GM12865 (cell line): Measurements from ENCODE around the gene PPP1R1B.

Experiments used
- DNase-seq: peaks from one replicate; pipeline ENCODE4 v3.0.0; 2010; ENCODE audit warnings: low read depth
- H3K4me3 ChIP-seq: 2 replicates; pipeline ENCODE4 v1.5.1; 2011; ENCODE audit warnings: mild to moderate bottlenecking, low read depth, low read length, control low read depth
- TF ChIP-seq, protein P1 (sequence below): IDR thresholded peaks from 2 replicates; pipeline ENCODE4 v1.5.1; 2011; ENCODE audit warnings: low read length, control low read depth, low read depth, inconsistent platforms; ENCODE audit not compliant: insufficient read depth; ENCODE audit errors: missing control alignments

Gene PPP1R1B

DNA sequence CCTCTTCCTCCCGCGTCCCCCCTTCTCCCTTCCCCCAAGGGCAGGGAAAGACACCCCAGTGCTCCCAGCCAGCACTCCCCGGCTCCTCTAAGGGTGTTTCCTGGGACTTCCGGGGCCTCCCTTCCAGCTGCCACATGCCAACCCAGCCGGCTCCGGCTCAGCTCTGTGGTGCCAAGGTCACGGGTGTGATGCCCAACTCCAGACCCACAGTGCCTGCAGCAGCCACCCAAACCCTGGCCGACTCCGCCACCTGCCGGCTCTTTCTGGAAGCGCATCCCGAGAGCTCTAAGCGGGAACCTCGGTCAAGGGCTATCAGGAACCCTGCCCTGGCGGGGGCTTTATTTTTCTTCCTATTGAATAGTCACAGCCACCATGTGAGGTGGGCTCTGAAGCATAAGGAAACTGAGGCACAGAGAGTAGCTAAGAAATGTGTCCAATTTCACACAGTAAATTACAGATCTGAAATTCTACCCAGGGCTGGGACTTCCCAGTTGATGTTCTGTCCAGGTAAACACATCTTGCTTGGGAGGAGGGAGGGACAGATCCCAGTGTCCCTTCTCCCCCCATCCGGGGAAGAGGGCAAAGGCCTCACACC lies 3.3 kb upstream of the PPP1R1B start:
- H3K4me3 ChIP-seq: no peak overlapping the region
- DNase-seq: peak; percentile 80
- TF ChIP-seq, protein P1, sequence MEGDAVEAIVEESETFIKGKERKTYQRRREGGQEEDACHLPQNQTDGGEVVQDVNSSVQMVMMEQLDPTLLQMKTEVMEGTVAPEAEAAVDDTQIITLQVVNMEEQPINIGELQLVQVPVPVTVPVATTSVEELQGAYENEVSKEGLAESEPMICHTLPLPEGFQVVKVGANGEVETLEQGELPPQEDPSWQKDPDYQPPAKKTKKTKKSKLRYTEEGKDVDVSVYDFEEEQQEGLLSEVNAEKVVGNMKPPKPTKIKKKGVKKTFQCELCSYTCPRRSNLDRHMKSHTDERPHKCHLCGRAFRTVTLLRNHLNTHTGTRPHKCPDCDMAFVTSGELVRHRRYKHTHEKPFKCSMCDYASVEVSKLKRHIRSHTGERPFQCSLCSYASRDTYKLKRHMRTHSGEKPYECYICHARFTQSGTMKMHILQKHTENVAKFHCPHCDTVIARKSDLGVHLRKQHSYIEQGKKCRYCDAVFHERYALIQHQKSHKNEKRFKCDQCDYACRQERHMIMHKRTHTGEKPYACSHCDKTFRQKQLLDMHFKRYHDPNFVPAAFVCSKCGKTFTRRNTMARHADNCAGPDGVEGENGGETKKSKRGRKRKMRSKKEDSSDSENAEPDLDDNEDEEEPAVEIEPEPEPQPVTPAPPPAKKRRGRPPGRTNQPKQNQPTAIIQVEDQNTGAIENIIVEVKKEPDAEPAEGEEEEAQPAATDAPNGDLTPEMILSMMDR: peak; percentile 92

DNA sequence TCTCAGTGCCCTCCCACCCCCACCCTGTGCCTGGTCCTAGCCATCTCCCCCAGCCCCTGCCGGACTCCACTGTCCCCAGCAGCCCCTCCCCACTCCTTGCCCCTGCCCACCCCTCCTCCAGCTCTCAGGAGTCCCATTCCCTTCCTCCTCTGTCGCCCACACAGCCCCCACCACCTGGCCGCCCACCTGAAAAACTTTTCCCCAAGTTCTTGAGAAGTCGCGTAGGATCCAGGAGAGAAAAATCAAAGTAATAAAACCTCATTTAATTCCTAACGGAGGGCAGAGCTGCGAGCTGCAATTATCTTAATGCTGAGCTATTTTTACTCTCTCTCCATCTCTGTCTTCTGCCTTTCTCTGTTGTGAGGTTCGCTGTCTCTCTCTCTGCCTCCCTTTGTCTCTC lies 2.4 kb upstream of the PPP1R1B start:
- no peak for DNase-seq
- no peak overlapping the region for H3K4me3 ChIP-seq
- TF ChIP-seq, protein P1: no peak

DNA sequence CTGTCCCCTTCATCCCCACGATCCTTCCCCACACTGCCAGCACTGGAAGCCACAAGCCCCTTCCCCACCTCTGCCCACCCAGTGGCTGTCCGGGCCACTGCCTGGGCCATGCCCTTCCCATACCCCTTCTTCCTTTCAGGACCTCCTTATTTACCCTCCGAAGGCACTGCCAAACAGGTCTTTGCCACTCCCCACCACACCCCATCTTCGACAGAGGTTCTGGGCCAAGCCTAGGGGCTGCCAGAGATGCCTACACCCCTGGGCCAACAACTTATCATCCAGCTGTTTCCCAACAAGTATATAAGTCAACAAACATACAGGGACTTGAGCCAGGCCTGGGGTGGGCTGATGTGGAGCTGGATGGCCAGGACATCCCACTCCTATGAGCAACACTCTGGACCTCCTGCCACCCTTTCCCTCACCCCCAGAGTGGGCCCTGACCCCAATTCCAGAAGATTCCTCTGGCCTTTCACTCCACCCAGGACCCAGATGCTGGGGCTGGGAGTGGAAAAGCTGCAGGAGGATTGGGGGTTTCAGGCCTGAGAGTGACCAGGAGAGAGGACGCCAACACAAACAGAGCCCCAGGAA lies 1.5 kb upstream of the PPP1R1B start:
- DNase-seq: no peak
- TF ChIP-seq, protein P1: no peak
- H3K4me3 ChIP-seq: no peak overlapping the region

DNA sequence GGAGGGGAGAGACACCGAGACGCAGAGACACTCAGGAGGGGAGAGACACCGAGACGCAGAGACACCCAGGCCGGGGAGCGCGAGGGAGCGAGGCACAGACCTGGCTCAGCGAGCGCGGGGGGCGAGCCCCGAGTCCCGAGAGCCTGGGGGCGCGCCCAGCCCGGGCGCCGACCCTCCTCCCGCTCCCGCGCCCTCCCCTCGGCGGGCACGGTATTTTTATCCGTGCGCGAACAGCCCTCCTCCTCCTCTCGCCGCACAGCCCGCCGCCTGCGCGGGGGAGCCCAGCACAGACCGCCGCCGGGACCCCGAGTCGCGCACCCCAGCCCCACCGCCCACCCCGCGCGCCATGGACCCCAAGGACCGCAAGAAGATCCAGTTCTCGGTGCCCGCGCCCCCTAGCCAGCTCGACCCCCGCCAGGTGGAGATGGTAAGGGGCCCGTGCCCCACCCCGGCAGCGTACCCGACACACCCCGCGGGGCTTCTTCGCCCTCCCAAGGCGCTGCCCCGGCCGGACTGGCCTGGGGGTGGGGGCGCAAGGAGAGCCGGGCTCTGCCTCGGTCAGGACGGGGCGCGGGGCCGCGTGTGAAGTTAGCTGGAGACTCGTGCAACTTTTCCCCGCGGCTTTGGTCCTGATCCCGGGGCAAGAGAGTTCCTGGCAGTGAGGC lies 427 bp downstream of the PPP1R1B start:
- TF ChIP-seq, protein P1: no peak

DNA sequence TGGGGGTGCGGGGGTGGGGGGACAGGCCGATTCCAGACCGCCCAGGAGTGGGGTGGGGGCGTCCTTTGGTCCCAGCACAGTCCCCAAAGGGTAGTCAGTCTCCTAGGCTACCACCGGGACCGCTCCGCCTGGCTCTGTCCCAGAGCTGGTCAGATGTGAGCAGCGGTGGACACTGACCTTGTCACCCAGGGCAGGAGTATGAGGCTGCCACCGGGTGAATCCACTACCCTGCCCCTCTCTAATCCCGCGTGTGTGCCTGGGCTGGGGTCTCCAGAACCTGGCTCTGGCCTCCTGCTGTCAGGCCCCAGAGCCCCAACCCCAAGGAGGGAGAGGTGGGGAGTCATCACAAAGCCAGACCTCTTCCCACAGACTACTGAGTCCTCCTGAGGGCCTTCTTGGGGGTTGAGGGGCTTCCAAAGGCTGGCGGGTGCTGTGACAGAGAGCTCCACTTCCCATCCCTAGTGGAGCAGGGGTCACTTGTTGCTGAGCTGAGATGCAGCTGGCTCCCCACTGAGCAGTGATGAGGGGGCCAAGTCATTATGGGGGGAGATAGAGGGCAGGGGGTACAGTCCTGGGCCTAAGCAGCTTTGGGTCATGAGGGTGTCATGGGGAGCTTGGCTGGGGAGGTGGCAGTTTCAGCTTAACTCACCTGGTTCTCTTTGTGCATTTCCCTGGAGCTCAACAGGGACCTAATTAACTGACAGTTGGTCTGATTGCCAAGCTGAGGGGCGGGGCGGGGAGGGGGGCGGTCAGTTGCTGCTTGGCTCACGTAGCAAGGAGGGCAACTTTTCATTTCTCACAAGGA lies 1.2 kb downstream of the PPP1R1B start:
- DNase-seq: no peak
- TF ChIP-seq, protein P1: no peak
- no peak overlapping the region for H3K4me3 ChIP-seq

More for the DNA sequence above, 427 bp downstream of the PPP1R1B start:
- no peak overlapping the region for H3K4me3 ChIP-seq
- no peak for DNase-seq

DNA sequence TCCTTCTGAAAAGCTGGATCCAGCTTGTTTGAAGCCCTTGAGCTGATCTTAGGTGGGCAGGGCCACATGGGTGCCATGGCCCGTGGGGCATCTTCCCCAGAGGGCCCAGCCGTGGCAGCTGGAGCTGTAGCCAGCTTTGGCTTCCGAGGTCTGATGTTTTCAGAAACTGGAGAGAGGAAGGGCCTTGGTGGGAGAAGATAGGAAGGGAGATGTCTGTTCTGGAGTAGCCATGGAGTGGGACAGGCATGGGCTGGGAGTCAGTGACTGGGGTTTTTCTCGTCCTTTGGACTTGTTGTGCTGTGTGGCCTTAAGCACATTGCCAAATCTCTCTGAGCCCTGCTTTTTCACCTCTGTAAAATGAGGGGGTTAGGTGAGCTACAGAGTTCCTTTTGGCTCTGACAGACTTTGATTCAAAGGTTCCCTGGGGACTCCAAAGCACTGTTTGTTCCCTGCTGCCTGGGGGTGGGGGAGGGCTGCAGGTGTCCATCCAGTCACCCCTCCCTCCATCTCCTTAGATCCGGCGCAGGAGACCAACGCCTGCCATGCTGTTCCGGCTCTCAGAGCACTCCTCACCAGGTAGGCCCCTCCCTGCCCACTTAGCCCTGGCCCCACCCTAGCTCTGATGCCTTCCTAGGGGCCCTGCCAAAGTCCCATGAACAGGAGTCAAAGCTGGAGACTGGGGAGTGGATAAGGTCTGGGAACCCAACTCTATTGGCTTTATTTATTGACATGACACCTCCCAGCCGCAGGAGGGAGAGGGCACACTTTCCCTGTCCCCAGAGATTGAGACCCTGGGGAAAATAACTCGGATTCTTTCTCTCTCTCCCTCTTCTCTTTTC lies 2.1 kb downstream of the PPP1R1B start:
- H3K4me3 ChIP-seq: no peak overlapping the region
- DNase-seq: no peak
- TF ChIP-seq, protein P1: no peak
